GM12878 (cell line): ENCODE data around the gene SMARCE1. TPM values are rescaled to one million over a fixed set of nuclear protein-coding genes. Genes with fewer than 3 reads are reported as not detected.

Experiments
- CUX1 ChIP-seq: IDR thresholded peaks from 2 replicates; pipeline ENCODE4 v1.6.1; 2012; ENCODE audit warnings: improper control_type of control experiment, low read depth, low read length; ENCODE audit not compliant: insufficient replicate concordance
- FOXM1 ChIP-seq: IDR thresholded peaks from 2 replicates; pipeline ENCODE4 v1.6.1; 2012; ENCODE audit warnings: low read depth, mild to moderate bottlenecking, inconsistent platforms, low read length, moderate library complexity
- HSF1 ChIP-seq: fragments of 150-350 bp; IDR thresholded peaks from 2 replicates; pipeline ENCODE4 v1.6.1; 2014; ENCODE audit warnings: mild to moderate bottlenecking, low read depth, low read length
- IKZF2 ChIP-seq, 2 experiments: fragments of 450-650 bp; IDR thresholded peaks; 2 replicates each; pipeline ENCODE4 v1.6.1; 2017; ENCODE audit warnings: mild to moderate bottlenecking in 2 of 2, moderate library complexity in 2 of 2
- MEF2A ChIP-seq: IDR thresholded peaks from 2 replicates; pipeline ENCODE4 v1.6.1; 2011; ENCODE audit warnings: low read depth, mild to moderate bottlenecking, low read length, moderate library complexity; ENCODE audit not compliant: insufficient read depth
- NBN ChIP-seq: fragments of 450-650 bp; IDR thresholded peaks from 2 replicates; pipeline ENCODE4 v1.6.1; 2016
- NFYB ChIP-seq: IDR thresholded peaks from 2 replicates; pipeline ENCODE4 v1.6.1; 2011; ENCODE audit warnings: low read depth, mild to moderate bottlenecking, low read length, improper control_type of control experiment, moderate library complexity; ENCODE audit not compliant: insufficient read depth
- PAX8 ChIP-seq: fragments of 450-650 bp; IDR thresholded peaks from 2 replicates; pipeline ENCODE4 v1.6.1; 2017; ENCODE audit warnings: mild to moderate bottlenecking, moderate library complexity
- RB1 ChIP-seq: fragments of 450-650 bp; formaldehyde crosslinking; IDR thresholded peaks from 2 replicates; pipeline ENCODE4 v1.6.1; 2017; ENCODE audit warnings: mild to moderate bottlenecking, borderline replicate concordance
- SREBF2 ChIP-seq: IDR thresholded peaks from 2 replicates; pipeline ENCODE4 v1.6.1; 2012; ENCODE audit warnings: mild to moderate bottlenecking, low read length
- ZBTB40 ChIP-seq: fragments of 450-650 bp; IDR thresholded peaks from 2 replicates; pipeline ENCODE4 v1.6.1; 2016; ENCODE audit warnings: mild to moderate bottlenecking, moderate library complexity, borderline replicate concordance
- ZNF274 ChIP-seq: IDR thresholded peaks from one replicate; pipeline ENCODE4 v1.8.0; 2011; ENCODE audit not compliant: insufficient read length, insufficient read depth
- ZNF592 ChIP-seq: fragments of 450-650 bp; IDR thresholded peaks from 2 replicates; pipeline ENCODE4 v1.6.1; 2017; ENCODE audit warnings: mild to moderate bottlenecking, moderate library complexity
- polyA plus RNA-seq, 11 experiments: library from polyadenylated mRNA; depleted of rRNA in 4 of 11; unstranded in 6 of 11; stranded (reverse) in 5 of 11; fragments of >200 nt; fragmentation: Nextera tagmentation in 4 of 11; fragmentation: Illumina TruSeq in 1 of 11; extraction: Ambion mirVana in 4 of 11; extraction: Trizol in 1 of 11; gene quantifications; 1 replicate in 1 of 11; 2 replicates in 10 of 11; pipeline versions ENCODE4 v1.2.1 to v1.2.3, GENCODE V29; 2011 to 2016; ENCODE audit warnings: inconsistent platforms in 2 of 11, missing spikeins in 2 of 11, low read depth in 1 of 11
- total RNA-seq, 4 experiments: library from RNA; depleted of rRNA in 3 of 4; stranded (reverse); fragments of >200 nt in 3 of 4; fragmentation: Illumina TruSeq in 1 of 4; extraction: Trizol in 1 of 4; gene quantifications; 2 replicates each; pipeline versions ENCODE4 v1.2.1 to v1.2.3, GENCODE V29; 2013 to 2021

The SMARCE1 gene
- total and polyA plus RNA-seq, 10 of the 15 experiments (the other 5 are each of a cell fraction or from before 2014, with no cell fraction given) = 87.9 to 191 (median 132) TPM

- TF ChIP-seq FOXM1 (peak; percentile 99), RB1 (no peak; the same call in 1 of the 2 replicates), NBN (peak; percentile 95), HSF1 (peak; percentile 89; the same call in 1 of the 2 replicates), CUX1 (peak; percentile 95), SREBF2 (peak; percentile 54; the same call in 1 of the 2 replicates), PAX8 (no peak), IKZF2 (IDR thresholded peaks at IDR 0.05) (peak; percentile 98 to 99), MEF2A (peak; percentile 100), ZNF274 (no peak), ZNF592 (peak; percentile 88), NFYB (no peak), ZBTB40 (no peak)
Measured at GRCh38 chr17:40598619-40599467, 48.8 kb downstream of the SMARCE1 start (continued).
